Measurements from ENCODE around the gene ADA. TPM values are rescaled to one million over a fixed set of nuclear protein-coding genes. Genes with fewer than 3 reads are reported as not detected.

Gene ADA
- total RNA-seq, 4 donors from 2014 or later, result 11.1 to 14.9 (median 12.4) TPM

DNA sequence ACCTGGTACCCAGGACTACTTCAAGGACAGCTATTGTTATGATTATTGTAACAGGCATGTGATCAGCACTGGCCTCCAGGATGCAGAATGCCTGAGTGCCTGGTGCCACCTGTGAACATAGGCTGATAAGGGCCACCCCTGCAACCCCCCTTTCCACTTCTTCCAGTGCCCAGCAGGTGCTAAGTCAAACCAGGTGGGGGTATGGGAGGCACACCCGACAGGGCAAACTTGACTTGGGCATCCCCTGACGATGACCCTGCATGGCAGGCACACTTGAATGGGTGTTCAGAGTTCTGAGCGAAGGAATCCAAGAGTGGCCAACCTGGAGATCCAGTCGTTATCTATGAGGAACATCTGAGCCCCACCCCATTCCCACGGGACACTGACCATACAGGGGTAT is 3.4 kb downstream of the ADA start:
- no peak for TF ChIP-seq EP300 (IDR thresholded peaks at IDR 0.05)
- TF ChIP-seq, protein P1, sequence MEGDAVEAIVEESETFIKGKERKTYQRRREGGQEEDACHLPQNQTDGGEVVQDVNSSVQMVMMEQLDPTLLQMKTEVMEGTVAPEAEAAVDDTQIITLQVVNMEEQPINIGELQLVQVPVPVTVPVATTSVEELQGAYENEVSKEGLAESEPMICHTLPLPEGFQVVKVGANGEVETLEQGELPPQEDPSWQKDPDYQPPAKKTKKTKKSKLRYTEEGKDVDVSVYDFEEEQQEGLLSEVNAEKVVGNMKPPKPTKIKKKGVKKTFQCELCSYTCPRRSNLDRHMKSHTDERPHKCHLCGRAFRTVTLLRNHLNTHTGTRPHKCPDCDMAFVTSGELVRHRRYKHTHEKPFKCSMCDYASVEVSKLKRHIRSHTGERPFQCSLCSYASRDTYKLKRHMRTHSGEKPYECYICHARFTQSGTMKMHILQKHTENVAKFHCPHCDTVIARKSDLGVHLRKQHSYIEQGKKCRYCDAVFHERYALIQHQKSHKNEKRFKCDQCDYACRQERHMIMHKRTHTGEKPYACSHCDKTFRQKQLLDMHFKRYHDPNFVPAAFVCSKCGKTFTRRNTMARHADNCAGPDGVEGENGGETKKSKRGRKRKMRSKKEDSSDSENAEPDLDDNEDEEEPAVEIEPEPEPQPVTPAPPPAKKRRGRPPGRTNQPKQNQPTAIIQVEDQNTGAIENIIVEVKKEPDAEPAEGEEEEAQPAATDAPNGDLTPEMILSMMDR (IDR thresholded peaks at IDR 0.05), result no peak
- TF ChIP-seq POLR2A (IDR thresholded peaks at IDR 0.05), result no peak
- H3K27ac ChIP-seq, result no peak overlapping the region
- no peak for DNase-seq (ENCODE audit: low spot score in 2 of 2)
- 88 to 90% methylated on average over 4 to 5 of the region's 5 CpGs for WGBS, 2 donors
- no peaks in the 10 kb centered on the region for H3K9me3 ChIP-seq
- H3K4me1 ChIP-seq, result peaks cover 0 to 45% (median 23%) of the 10 kb centered on the region in 4 donors
- no peaks in the 10 kb centered on the region for H3K27me3 ChIP-seq
- no peak overlapping the region for H3K4me3 ChIP-seq
- no peaks in the 10 kb centered on the region for H3K36me3 ChIP-seq

DNA sequence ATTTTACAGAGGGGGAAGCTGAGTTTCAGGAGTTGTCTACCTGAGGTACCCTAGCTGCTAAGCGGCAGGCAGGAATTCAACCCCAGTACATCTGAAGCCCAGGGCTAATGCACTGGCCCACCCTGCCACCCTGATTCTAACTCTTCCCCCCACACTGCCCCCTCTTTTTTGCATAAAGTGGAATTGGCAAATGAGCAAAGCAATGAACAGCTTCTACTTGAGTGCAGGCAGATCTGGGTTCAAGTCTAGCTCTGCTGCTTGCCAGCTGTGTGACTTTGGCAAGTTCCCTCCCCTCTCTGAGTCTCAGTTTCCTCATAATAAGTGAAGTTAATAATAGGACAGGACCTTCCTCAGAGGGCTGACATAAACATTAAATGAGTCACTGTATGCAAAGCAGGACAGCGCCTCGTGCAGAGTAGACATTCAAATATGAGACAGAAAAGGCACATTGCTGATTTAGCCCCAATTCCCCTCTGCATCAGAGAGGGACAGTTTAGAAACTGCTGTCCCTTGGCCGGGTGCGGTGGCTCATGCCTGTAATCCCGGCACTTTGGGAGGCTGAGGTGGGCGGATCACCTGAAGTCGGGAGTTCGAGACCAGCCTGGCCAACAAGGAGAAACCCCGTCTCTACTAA is 4.7 kb downstream of the ADA start:
- Histone ChIP-seq H3K27ac (peak overlapping the region in 1 of 4 donors; percentile 29), H3K27me3 (no peaks in the 10 kb centered on the region), H3K4me3 (no peak overlapping the region), H3K36me3 (no peaks in the 10 kb centered on the region), H3K4me1 (peaks cover 0 to 50% (median 34%) of the 10 kb centered on the region in 4 donors), H3K9me3 (no peaks in the 10 kb centered on the region)
- DNase-seq (ENCODE audit: low spot score in 2 of 2), result no peak
- WGBS, 2 donors, result 78 to 80% methylated on average over 10 of the region's 10 CpGs
- no peak for TF ChIP-seq POLR2A (IDR thresholded peaks at IDR 0.05)
- TF ChIP-seq, protein P1 (IDR thresholded peaks at IDR 0.05), result no peak
- TF ChIP-seq EP300 (IDR thresholded peaks at IDR 0.05), result no peak

DNA sequence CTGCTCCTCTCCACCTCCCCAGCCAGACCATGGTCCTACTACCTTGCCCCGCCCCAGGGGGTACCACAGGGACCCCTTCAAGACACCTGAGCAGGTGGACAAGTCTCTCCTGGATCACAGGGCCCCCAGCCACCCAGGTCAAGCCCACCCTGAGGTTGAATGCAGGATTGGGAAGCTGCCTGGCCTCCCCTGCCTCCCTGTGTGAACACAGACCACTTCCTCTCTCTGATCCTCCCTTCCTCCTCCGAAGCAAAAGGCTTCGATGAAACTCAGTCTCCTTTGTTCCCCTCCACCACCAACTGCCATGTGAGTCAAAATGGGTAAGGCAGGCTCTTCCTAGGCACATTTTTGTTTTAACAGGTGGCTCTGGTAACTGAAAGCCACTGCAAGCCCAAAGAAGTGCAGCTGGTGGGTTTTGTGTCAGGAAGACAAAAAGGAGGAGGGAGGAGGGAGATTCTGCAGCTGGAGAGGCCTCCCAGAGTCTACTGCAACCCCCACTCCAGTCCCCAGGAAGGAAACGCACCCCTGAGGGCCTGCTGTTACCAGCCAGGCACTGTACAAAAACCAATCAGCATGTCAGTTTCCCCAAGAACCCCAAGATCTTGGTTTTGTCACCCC is 5.4 kb downstream of the ADA start:
- Histone ChIP-seq H3K27ac (peak overlapping the region in 2 of 4 donors; percentile 20 to 29), H3K4me3 (no peak overlapping the region), H3K36me3 (no peaks in the 10 kb centered on the region), H3K27me3 (no peaks in the 10 kb centered on the region), H3K4me1 (peaks cover 0 to 47% (median 31%) of the 10 kb centered on the region in 4 donors), H3K9me3 (no peaks in the 10 kb centered on the region)
- no peak for DNase-seq (ENCODE audit: low spot score in 2 of 2)
- WGBS, 2 donors, result 38 to 48% methylated on average over 4 of the region's 4 CpGs
- TF ChIP-seq EP300 (IDR thresholded peaks at IDR 0.05) (no peak), POLR2A (IDR thresholded peaks at IDR 0.05) (no peak)
- TF ChIP-seq, protein P1 (IDR thresholded peaks at IDR 0.05), result no peak

DNA sequence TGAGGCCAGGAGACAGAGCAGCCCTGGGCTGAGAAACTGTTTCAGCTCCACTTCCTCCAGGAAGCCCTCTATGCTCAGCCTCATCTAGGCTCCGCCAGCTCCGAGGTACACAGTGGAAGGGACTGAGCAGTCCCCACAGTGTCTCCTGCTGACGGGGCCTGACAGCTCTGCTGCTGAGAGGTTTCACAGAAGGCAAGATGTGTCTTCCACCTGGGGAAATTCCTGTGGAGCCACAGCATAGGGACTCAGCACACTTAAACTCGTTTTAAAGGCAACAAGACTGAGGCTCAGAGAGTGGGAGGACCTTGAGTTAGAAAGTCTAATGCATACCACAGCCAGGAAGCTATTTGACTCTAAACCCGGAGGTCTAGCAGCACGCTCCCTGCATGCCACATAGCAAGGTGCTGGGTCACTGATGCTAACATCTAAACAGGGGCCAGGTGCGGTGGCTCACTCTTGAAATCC is 6.8 kb downstream of the ADA start:
- H3K4me1 ChIP-seq, result peaks cover 0 to 41% (median 25%) of the 10 kb centered on the region in 4 donors

More for the DNA sequence above, 6.8 kb downstream of the ADA start:
- Histone ChIP-seq H3K27me3 (no peaks in the 10 kb centered on the region), H3K36me3 (no peaks in the 10 kb centered on the region), H3K27ac (peak overlapping the region in 3 of 4 donors; percentile 53 to 74 (median 65)), H3K4me3 (no peak overlapping the region), H3K9me3 (no peaks in the 10 kb centered on the region)
- TF ChIP-seq, protein P1 (IDR thresholded peaks at IDR 0.05), result no peak
- TF ChIP-seq POLR2A (IDR thresholded peaks at IDR 0.05) (no peak), EP300 (IDR thresholded peaks at IDR 0.05) (no peak)
- 85 to 86% methylated on average over 7 of the region's 7 CpGs for WGBS, 2 donors
- no peak for DNase-seq (ENCODE audit: low spot score in 2 of 2)

Data from tibial nerve (tissue), 4 donors.